ENCODE results near the gene PDCD4.

DNA sequence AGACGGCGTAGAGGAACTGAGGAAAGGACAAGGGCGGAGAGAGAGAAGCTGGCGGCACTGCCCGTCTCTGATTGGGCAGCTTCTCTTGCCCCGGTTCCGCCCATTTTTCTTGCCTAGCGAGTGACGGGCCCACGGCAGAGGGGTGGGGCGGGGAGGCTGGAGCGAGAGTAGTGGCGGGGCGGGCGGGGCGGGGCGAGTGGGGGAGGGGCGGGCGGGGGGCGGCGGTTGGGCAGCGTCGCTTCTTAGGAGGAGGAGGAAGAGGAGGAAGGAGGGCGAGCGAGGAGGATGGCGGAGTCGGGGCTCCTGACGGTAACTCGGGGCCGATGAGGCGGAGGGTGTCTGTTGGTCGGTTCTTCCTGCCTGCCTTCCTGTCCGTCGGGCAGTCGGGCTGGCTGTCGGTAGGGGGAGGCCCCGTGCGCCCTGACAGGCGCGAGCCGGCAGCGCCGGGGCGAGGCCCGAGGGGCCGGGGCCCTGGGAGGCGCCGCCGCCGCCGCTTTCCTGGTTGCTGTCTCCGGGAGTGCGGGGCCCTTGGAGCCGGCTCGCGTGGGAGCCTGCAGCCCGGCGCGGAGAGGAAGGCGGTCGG lies 47.7 kb downstream of the PDCD4 start, which contains the start of gene SHOC2:
- TF ChIP-seq CTCF (IDR thresholded peaks at IDR 0.05 in 2 of 3, conservative IDR thresholded peaks at IDR 0.05 in 1 of 3; ENCODE audit: control insufficient read depth in 2 of 3, extremely low read depth in 1 of 3, insufficient read depth in 1 of 3, low read depth in 3 of 3, low read length in 3 of 3) (peak in 2 of 3 experiments; percentile 14 to 26; a peak in 3 of 6 replicates), EZH2 (IDR thresholded peaks at IDR 0.05; ENCODE audit: borderline replicate concordance, control insufficient read depth, low read depth, low read length) (no peak), EP300 (IDR thresholded peaks at IDR 0.05; ENCODE audit: borderline replicate concordance in 1 of 2, control insufficient read depth in 1 of 2, low read depth in 2 of 2, low read length in 2 of 2) (no peak), BCLAF1 (IDR thresholded peaks at IDR 0.05) (0 out of 2 replicates have a peak, but pooled peaks have one; percentile 42), BACH1 (IDR thresholded peaks at IDR 0.05; ENCODE audit: borderline replicate concordance) (peak; percentile 86), CBFB (IDR thresholded peaks at IDR 0.05; ENCODE audit: low read depth) (no peak), RAD21 (IDR thresholded peaks at IDR 0.05; ENCODE audit: insufficient read depth, low read depth, low read length) (no peak), JUND (IDR thresholded peaks at IDR 0.05; ENCODE audit: low read depth, low read length) (no peak), ZBTB11 (CRISPR knock-in tag; IDR thresholded peaks at IDR 0.05) (no peak), E2F4 (IDR thresholded peaks at IDR 0.05; ENCODE audit: low read depth, low read length) (no peak)
- TF ChIP-seq, protein P1, sequence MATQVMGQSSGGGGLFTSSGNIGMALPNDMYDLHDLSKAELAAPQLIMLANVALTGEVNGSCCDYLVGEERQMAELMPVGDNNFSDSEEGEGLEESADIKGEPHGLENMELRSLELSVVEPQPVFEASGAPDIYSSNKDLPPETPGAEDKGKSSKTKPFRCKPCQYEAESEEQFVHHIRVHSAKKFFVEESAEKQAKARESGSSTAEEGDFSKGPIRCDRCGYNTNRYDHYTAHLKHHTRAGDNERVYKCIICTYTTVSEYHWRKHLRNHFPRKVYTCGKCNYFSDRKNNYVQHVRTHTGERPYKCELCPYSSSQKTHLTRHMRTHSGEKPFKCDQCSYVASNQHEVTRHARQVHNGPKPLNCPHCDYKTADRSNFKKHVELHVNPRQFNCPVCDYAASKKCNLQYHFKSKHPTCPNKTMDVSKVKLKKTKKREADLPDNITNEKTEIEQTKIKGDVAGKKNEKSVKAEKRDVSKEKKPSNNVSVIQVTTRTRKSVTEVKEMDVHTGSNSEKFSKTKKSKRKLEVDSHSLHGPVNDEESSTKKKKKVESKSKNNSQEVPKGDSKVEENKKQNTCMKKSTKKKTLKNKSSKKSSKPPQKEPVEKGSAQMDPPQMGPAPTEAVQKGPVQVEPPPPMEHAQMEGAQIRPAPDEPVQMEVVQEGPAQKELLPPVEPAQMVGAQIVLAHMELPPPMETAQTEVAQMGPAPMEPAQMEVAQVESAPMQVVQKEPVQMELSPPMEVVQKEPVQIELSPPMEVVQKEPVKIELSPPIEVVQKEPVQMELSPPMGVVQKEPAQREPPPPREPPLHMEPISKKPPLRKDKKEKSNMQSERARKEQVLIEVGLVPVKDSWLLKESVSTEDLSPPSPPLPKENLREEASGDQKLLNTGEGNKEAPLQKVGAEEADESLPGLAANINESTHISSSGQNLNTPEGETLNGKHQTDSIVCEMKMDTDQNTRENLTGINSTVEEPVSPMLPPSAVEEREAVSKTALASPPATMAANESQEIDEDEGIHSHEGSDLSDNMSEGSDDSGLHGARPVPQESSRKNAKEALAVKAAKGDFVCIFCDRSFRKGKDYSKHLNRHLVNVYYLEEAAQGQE (IDR thresholded peaks at IDR 0.05; ENCODE audit: low read depth, low read length), result no peak
- TF ChIP-seq, protein P2, sequence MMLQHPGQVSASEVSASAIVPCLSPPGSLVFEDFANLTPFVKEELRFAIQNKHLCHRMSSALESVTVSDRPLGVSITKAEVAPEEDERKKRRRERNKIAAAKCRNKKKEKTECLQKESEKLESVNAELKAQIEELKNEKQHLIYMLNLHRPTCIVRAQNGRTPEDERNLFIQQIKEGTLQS (IDR thresholded peaks at IDR 0.05; ENCODE audit: borderline replicate concordance, extremely low read depth, low read depth, low read length), result no peak

Measured in GM12878 (cell line).